HepG2 (cell line): ENCODE data around the gene HES7. TPM values are rescaled to one million over a fixed set of nuclear protein-coding genes. Genes with fewer than 3 reads are reported as not detected.

Source experiments
- CBFB ChIP-seq: sonication (generic); formaldehyde crosslinking; IDR thresholded peaks from 2 replicates; pipeline ENCODE4 v1.4.0; 2020; ENCODE audit warnings: missing genetic modification reagents
- HINFP ChIP-seq: sonication (generic); formaldehyde crosslinking; IDR thresholded peaks from 2 replicates; pipeline ENCODE4 v1.4.0; 2020; ENCODE audit warnings: low read depth, mild to moderate bottlenecking, missing genetic modification reagents
- IRF9 ChIP-seq: sonication (generic); formaldehyde crosslinking; IDR thresholded peaks from 2 replicates; pipeline ENCODE4 v1.8.0; 2022; ENCODE audit warnings: missing genetic modification reagents, mild to moderate bottlenecking, borderline replicate concordance
- NBN ChIP-seq: fragments of 450-650 bp; conservative IDR thresholded peaks from 2 replicates; pipeline ENCODE4 v1.6.1; 2017
- NCOA5 ChIP-seq: sonication (generic); formaldehyde crosslinking; IDR thresholded peaks from 2 replicates; pipeline ENCODE4 v1.4.0; 2020; ENCODE audit warnings: missing genetic modification reagents
- NONO ChIP-seq, 2 experiments: fragments of 450-650 bp in 1 of 2; sonication (generic) in 1 of 2; formaldehyde crosslinking in 1 of 2; IDR thresholded peaks in 1 of 2; conservative IDR thresholded peaks in 1 of 2; 2 replicates each; pipeline versions ENCODE4 v1.6.1 to v1.8.0; 2017 to 2022; ENCODE audit warnings: mild to moderate bottlenecking in 1 of 2, missing genetic modification reagents in 1 of 2, moderate library complexity in 1 of 2
- PAX8 ChIP-seq: sonication (generic); formaldehyde crosslinking; IDR thresholded peaks from 2 replicates; pipeline ENCODE4 v1.8.0; 2022; ENCODE audit warnings: mild to moderate bottlenecking, missing genetic modification reagents, borderline replicate concordance
- POGK ChIP-seq: sonication (generic); formaldehyde crosslinking; conservative IDR thresholded peaks from 2 replicates; pipeline ENCODE4 v1.8.0; 2022; ENCODE audit warnings: mild to moderate bottlenecking, moderate library complexity, missing genetic modification reagents
- SKIL ChIP-seq: sonication (generic); formaldehyde crosslinking; IDR thresholded peaks from 2 replicates; pipeline ENCODE4 v1.8.0; 2022; ENCODE audit warnings: missing genetic modification reagents, mild to moderate bottlenecking, moderate library complexity, borderline replicate concordance
- ZNF24 ChIP-seq: fragments of 450-650 bp; IDR thresholded peaks from 2 replicates; pipeline ENCODE4 v1.6.1; 2017; ENCODE audit warnings: antibody characterized with exemption, mild to moderate bottlenecking
- ZNF264 ChIP-seq: sonication (generic); formaldehyde crosslinking; IDR thresholded peaks from 2 replicates; pipeline ENCODE4 v1.4.0; 2020; ENCODE audit warnings: missing genetic modification reagents
- ZNF292 ChIP-seq: sonication (generic); formaldehyde crosslinking; IDR thresholded peaks from 2 replicates; pipeline ENCODE4 v1.8.1; 2022; ENCODE audit warnings: mild to moderate bottlenecking, low read depth, missing genetic modification reagents, borderline replicate concordance
- ZNF512B ChIP-seq: sonication (generic); formaldehyde crosslinking; IDR thresholded peaks from 2 replicates; pipeline ENCODE4 v1.5.1; 2020; ENCODE audit warnings: missing genetic modification reagents, mild to moderate bottlenecking, borderline replicate concordance
- ZNF614 ChIP-seq: IDR thresholded peaks from 2 replicates; pipeline ENCODE4 v1.6.1; 2018; ENCODE audit warnings: missing biosample characterization, missing genetic modification reagents, inconsistent platforms, borderline replicate concordance
- ZNF788 ChIP-seq: sonication (generic); formaldehyde crosslinking; IDR thresholded peaks from 2 replicates; pipeline ENCODE4 v1.5.0; 2020; ENCODE audit warnings: mild to moderate bottlenecking, missing genetic modification reagents, borderline replicate concordance
- ZUFSP ChIP-seq: sonication (generic); formaldehyde crosslinking; IDR thresholded peaks from 2 replicates; pipeline ENCODE4 v1.9.0; 2021; ENCODE audit warnings: missing genetic modification reagents, mild to moderate bottlenecking, borderline replicate concordance
- polyA plus RNA-seq, 8 experiments: library from polyadenylated mRNA; depleted of rRNA in 3 of 8; stranded (reverse) in 7 of 8; unstranded in 1 of 8; fragments of >200 nt; fragmentation: Illumina TruSeq in 4 of 8; extraction: Trizol in 4 of 8; gene quantifications; 2 replicates each; pipeline versions ENCODE4 v1.2.1 to v1.2.3, GENCODE V29; 2011 to 2016; ENCODE audit warnings: low read depth in 4 of 8, missing spikeins in 1 of 8, mixed read lengths in 1 of 8; ENCODE audit not compliant: insufficient read depth in 1 of 8
- total RNA-seq, 5 experiments: library from RNA; depleted of rRNA; stranded (reverse); fragments of >200 nt; fragmentation: Illumina TruSeq; extraction: Trizol; gene quantifications; 2 replicates each; pipeline ENCODE4 v1.2.3, GENCODE V29; 2016; ENCODE audit warnings: low read depth in 1 of 5

HES7 gene
- total and polyA plus RNA-seq, 2 of the 13 experiments (the other 11 are each of a cell fraction or from before 2014, with no cell fraction given): not detected

- no peak for TF ChIP-seq ZNF264 (CRISPR knock-in tag)
- no peak for TF ChIP-seq NCOA5 (CRISPR knock-in tag)
- TF ChIP-seq NONO (IDR thresholded peaks at IDR 0.05): no peak
- peak; percentile 58 for TF ChIP-seq NONO (CRISPR knock-in tag; conservative IDR thresholded peaks at IDR 0.05)
- TF ChIP-seq IRF9: 0 out of 2 replicates have a peak, but pooled peaks have one; percentile 18
- no peak for TF ChIP-seq ZNF292 (CRISPR knock-in tag)
- TF ChIP-seq ZNF512B (CRISPR knock-in tag): no peak
- no peak for TF ChIP-seq NBN
- no peak for TF ChIP-seq POGK (CRISPR knock-in tag)
- peak; percentile 21; the same call in 1 of the 2 replicates for TF ChIP-seq ZNF788 (CRISPR knock-in tag)
- TF ChIP-seq ZNF24: no peak
- TF ChIP-seq HINFP (CRISPR knock-in tag): no peak
- TF ChIP-seq ZUFSP (CRISPR knock-in tag): no peak
- TF ChIP-seq PAX8: no peak
- TF ChIP-seq ZNF614 (CRISPR knock-in tag): peak; percentile 39; the same call in 1 of the 2 replicates
- TF ChIP-seq SKIL (CRISPR knock-in tag): no peak
- TF ChIP-seq CBFB (CRISPR knock-in tag): 0 out of 2 replicates have a peak, but pooled peaks have one; percentile 58
Measured at GRCh38 chr17:8121681-8122421, 2.1 kb downstream of the HES7 start (continued).
